Measurements from ENCODE around the gene ASPDH.

DNA sequence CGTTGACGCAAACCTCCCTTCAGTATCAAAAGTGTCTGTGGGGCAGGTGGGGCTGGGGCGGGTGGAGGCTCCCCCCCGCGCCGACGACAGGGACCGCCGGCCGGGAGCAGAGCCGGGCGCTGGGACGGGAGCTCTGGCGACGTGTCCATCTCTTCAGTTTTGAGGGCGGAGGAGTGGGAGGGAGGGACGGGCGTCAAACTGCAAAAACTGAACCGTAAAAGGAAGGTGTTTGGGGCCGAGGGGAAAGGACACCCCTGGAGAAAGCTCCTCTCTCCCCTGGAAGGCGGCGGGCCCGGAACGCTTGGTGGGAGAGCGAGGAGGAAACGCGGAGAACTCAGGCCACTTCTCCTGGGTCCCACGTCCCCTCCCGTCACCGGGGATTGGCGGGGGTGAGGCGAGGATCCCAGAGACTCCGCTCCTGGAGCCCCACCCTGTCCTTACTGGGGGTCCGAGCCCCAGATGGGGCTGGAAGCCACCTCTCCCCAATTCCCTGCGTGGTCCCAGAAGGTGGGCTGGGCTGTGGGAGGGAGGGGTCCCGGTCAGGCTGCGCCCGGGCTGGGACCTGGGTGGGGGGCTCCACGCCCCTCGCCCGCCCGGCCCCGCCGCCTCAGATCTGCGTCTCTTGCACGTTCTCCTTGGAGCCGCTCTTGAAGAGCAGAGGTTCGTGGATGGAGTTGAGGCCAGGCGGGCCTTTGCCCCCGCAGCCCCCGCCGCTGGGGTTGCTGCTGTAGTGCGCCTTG, 3.4 kb upstream of the ASPDH start:
- no peak for TF ChIP-seq CTCF (IDR thresholded peaks at IDR 0.05 in 4 of 5, conservative IDR thresholded peaks at IDR 0.05 in 1 of 5)
- TF ChIP-seq POLR2A (IDR thresholded peaks at IDR 0.05) = no peak
